Motor neuron (in vitro differentiated cells): Measurements from ENCODE around the gene STX1B. TPM values are rescaled to one million over a fixed set of nuclear protein-coding genes. Genes with fewer than 3 reads are reported as not detected.

ENCODE experiments used
- ATAC-seq, 8 experiments: fragments of 200-7000 bp; cut with Tn5 transposase; replicated peaks in 6 of 8; 2 replicates each; pipeline ENCODE4 v1.8.0; 2021; ENCODE audit warnings: mild to moderate bottlenecking in 8 of 8, moderate library complexity in 8 of 8
- H3K27ac ChIP-seq, 2 donors: fragments of 250-450 bp; sonication (Bioruptor Pico); 2 replicates each; pipeline ENCODE4 v1.9.0; 2021; ENCODE audit warnings: antibody characterized with exemption in 2 of 2, mild to moderate bottlenecking in 2 of 2, moderate library complexity in 1 of 2
- H3K4me1 ChIP-seq, 2 donors: fragments of 250-450 bp; sonication (Bioruptor Pico); replicated peaks in 1 of 2; 2 replicates each; pipeline ENCODE4 v1.6.1; 2021; ENCODE audit warnings: antibody characterized with exemption in 2 of 2, mild to moderate bottlenecking in 2 of 2, moderate library complexity in 1 of 2
- H3K4me3 ChIP-seq, 5 donors: fragments of 250-450 bp; sonication (Bioruptor Pico); 2 replicates each; pipeline ENCODE4 v1.9.0; 2021; ENCODE audit warnings: antibody characterized with exemption in 5 of 5, mild to moderate bottlenecking in 5 of 5, moderate library complexity in 4 of 5
- WGBS, 10 experiments: fragments of 450-650 bp; shearing (Covaris generic); methylation state at CpG; one replicate each; pipeline ENCODE4 v1.0.0; 2022; 5-methylcytosine and 5-hydroxymethylcytosine counted together
- in situ Hi-C, 9 experiments: fragments of 400-800 bp; cut with MboI; loops; one replicate each; pipeline ENCODE4 v1.15.0; 2021; ENCODE audit warnings: low sequenced_read_pairs in 9 of 9, low pct_unique_long_range_greater_than_20kb in 2 of 9; ENCODE audit not compliant: unreplicated experiment in 9 of 9
- total RNA-seq, 8 experiments: library from RNA; unstranded; fragments of 300-600 nt; gene quantifications; 2 replicates each; pipeline versions ENCODE4 v1.2.3 to v1.2.4, GENCODE V29; 2022

Gene STX1B
- 10 to 100 TPM in 4 of 8 experiments, 1 to 10 TPM in 2, under 1 TPM in 2; 0.45 to 20.9 (median 10.0) TPM for total RNA-seq

DNA sequence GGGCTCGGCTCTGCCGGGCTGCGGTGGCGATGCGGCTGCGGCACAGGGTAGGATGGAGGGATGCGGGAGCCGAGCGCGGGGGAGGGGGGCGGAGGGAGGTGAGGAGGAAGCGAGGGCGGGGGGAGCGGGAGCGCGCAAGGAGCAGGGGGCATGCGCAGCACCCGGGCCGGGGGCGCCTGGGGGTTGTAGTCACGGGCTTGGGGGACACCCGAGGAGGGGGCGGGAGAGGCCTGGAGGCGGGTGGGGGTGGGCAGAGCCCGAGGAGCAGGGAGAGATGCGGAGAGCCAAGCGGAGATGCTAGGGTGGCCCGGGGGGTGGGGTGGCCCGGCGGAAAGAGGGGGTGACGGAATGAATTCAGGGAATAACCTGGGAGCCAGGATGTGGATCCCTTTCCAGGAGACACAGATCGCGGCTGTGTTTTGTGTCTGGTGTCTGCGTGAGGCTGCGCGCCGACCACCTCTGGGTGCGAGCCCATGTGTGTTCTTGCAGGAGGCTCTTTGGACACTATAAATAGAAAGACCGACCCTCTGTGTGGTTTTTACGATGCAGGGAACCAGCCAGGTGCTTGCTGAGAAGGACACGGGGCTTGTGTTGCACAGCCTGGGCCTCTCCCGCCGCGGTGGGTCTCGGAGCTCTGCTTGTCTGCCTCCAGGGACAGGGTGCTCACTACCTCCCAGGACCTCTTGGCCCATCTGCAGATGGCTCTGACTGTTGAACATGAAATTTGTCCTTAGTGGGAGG is at the start of gene STX1B:
Gene STX1B, minus strand, starts transcription at position 54 of the 741 bp plus-strand sequence. CDS start 242 bp downstream, outside the sequence.
- Histone ChIP-seq H3K27ac (peak within 1 kb of the TSS; percentile 44 to 68), H3K4me3 (peak within 1 kb of the TSS; percentile 68 to 98 (median 91)), H3K4me1 (peaks cover 3 to 11% of the 10 kb centered on the region in 2 donors)
- ATAC-seq, result peak in 6 of 8 experiments; percentile 55 to 89 (median 83)
- WGBS, 10 experiments, result 20 to 35% methylated on average over 1 to 8 of the region's 45 CpGs; no CpG with 5 or more reads in 8 of the 10 experiments
- in situ Hi-C loops, result loop anchor here in 1 of 9 experiments (25.0 kb wide), 1 partner anchor 427 kb away; the partner anchor contains the start of genes COX6A2 and ZNF843

- in situ Hi-C loops, result no loop called here
- Histone ChIP-seq H3K4me3 (no peak overlapping the region), H3K27ac (no peak overlapping the region), H3K4me1 (no peaks in the 10 kb centered on the region)
- ATAC-seq, result no peak
- WGBS, 10 experiments, result 80 to 100% (median 100%) methylated on average over 1 to 4 of the region's 4 CpGs; no CpG with 5 or more reads in 3 of the 10 experiments
These were observed 45.2 kb upstream of the STX1B start for GRCh38 chr16:31055613-31056012.

DNA sequence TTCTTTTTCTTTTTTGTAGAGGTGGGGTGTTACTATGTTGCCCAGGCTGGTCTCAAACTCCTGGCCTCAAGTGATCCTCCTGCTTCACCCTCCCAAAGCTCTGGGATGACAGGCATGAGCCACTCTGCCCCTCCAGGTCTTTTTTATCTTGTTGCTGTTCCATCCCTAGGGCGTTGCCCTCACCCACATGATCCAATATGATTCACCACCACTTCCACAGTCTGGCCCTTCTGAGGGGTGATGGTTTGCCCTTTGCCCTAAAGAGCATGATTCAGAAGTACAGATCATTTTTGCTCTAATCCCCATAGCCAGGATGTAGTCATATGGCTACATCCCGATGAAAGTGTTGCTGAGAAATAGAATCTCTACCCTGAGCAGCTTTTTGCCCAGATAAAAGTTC is 41.7 kb upstream of the STX1B start:
- Histone ChIP-seq H3K4me1 (no peaks in the 10 kb centered on the region), H3K4me3 (no peak overlapping the region), H3K27ac (no peak overlapping the region)
- ATAC-seq, result peak; percentile 74 to 98 (median 92)
- in situ Hi-C loops, result no loop called here
- WGBS, 10 experiments, result 0 to 100% (median 50%) methylated on average over 1 to 2 of the region's 2 CpGs; no CpG with 5 or more reads in 3 of the 10 experiments

- H3K4me3 ChIP-seq, result no peak overlapping the region
- no peaks in the 10 kb centered on the region for H3K4me1 ChIP-seq
- no peak overlapping the region for H3K27ac ChIP-seq
- WGBS, 10 experiments, result 55 to 96% (median 65%) methylated on average over 1 to 6 of the region's 10 CpGs; no CpG with 5 or more reads in 4 of the 10 experiments
- in situ Hi-C loops, result no loop called here
- ATAC-seq, result peak in 1 of 8 experiments; percentile 26
These were observed 40.0 kb upstream of the STX1B start for GRCh38 chr16:31050280-31051030.

- ATAC-seq, result no peak
- H3K4me3 ChIP-seq, result no peak overlapping the region
- no peaks in the 10 kb centered on the region for H3K4me1 ChIP-seq
- 20 to 94% (median 82%) methylated on average over 1 to 4 of the region's 4 CpGs; no CpG with 5 or more reads in 2 of the 10 experiments for WGBS, 10 experiments
- in situ Hi-C loops, result no loop called here
- no peak overlapping the region for H3K27ac ChIP-seq
These were observed 33.6 kb upstream of the STX1B start for GRCh38 chr16:31043898-31044481.

GRCh38 chr16:31043352-31043751 is 32.9 kb upstream of the STX1B start:
- no peak overlapping the region for H3K4me3 ChIP-seq
- no peak for ATAC-seq
- WGBS, 10 experiments, result 60 to 100% (median 77%) methylated on average over 1 of the region's 1 CpG; no CpG with 5 or more reads in 3 of the 10 experiments
- H3K4me1 ChIP-seq, result no peaks in the 10 kb centered on the region
- no peak overlapping the region for H3K27ac ChIP-seq
- in situ Hi-C loops, result no loop called here

GRCh38 chr16:31042866-31043265 is 32.4 kb upstream of the STX1B start:
- no peak for ATAC-seq
- Histone ChIP-seq H3K27ac (no peak overlapping the region), H3K4me1 (no peaks in the 10 kb centered on the region), H3K4me3 (no peak overlapping the region)
- 89 to 100% (median 97%) methylated on average over 1 to 5 of the region's 10 CpGs; no CpG with 5 or more reads in 4 of the 10 experiments for WGBS, 10 experiments
- in situ Hi-C loops, result no loop called here

DNA sequence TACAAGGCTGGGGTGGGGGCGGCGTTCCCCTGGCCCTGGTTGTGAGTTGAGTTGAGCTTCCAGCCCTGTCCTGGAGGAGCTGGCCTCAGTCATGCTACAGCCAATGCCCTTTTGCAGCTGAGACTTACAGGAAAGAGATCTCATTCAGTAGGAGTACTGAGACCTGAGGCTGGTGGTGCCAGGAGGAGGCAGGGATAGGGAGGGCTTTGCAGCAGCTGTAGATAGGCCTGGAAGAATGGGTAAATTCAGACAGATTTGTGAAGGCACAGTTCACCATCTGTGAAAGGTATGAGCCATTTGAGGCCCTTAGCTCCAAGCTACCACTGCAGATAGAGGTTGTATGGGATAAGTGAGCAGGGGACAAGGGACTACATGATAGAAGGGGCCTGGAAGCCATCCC is 28.6 kb upstream of the STX1B start:
- H3K4me1 ChIP-seq, result peaks cover 0 to 3% of the 10 kb centered on the region in 2 donors
- WGBS, 10 experiments, result 100% methylated on average over 2 of the region's 2 CpGs; no CpG with 5 or more reads in 9 of the 10 experiments
- in situ Hi-C loops, result no loop called here
- no peak for ATAC-seq
- no peak overlapping the region for H3K27ac ChIP-seq
- H3K4me3 ChIP-seq, result no peak overlapping the region

GRCh38 chr16:31036691-31037090 is 26.3 kb upstream of the STX1B start:
- Histone ChIP-seq H3K4me3 (no peak overlapping the region), H3K27ac (no peak overlapping the region), H3K4me1 (peaks cover 4 to 9% of the 10 kb centered on the region in 2 donors)
- ATAC-seq, result no peak
- 39 to 100% (median 50%) methylated on average over 2 of the region's 2 CpGs; no CpG with 5 or more reads in 7 of the 10 experiments for WGBS, 10 experiments
- in situ Hi-C loops, result no loop called here

DNA sequence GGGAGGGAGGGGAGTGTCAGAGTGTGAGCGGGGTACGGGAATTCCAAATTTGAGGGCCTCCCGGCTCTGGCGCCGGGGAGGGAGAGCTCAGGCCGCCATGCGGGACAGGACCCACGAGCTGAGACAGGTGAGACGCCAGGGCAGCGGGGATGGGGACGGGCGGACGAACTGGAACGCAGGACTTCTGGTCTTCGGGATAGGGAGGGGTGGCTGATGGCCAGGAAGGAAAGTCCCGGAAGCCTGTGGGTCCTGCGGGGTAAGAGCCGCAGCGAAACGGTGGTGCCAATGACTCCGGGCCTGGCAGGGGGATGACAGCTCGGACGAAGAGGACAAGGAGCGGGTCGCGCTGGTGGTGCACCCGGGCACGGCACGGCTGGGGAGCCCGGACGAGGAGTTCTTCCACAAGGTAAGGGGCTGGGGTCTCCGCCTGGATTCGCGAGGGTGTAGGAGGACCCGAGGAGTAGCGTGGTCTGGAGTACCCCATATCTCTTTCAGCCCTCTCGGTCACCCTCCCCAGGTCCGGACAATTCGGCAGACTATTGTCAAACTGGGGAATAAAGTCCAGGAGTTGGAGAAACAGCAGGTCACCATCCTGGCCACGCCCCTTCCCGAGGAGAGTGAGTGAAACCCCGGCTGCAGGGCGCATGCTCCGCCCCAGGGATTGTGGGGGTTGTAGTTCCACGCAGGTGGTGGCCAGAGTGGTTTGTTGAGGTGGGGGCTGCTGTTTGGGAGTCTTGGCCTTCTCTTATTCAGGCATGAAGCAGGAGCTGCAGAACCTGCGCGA is 23.5 kb upstream of the STX1B start:
- Histone ChIP-seq H3K4me3 (peak overlapping the region; percentile 52 to 89 (median 73)), H3K27ac (peak overlapping the region in 1 of 2 donors; percentile 66), H3K4me1 (peaks cover 4 to 9% of the 10 kb centered on the region in 2 donors)
- ATAC-seq, result peak; percentile 22 to 72 (median 32)
- WGBS, 10 experiments, result 0 to 1% (median 0%) methylated on average over 1 to 25 of the region's 47 CpGs; no CpG with 5 or more reads in 3 of the 10 experiments
- in situ Hi-C loops, result no loop called here

- Histone ChIP-seq H3K4me1 (peaks cover 4 to 9% of the 10 kb centered on the region in 2 donors), H3K27ac (peak within 1 kb of the TSS; percentile 92 to 95), H3K4me3 (peak within 1 kb of the TSS; percentile 52 to 89 (median 73))
- in situ Hi-C loops, result no loop called here
- ATAC-seq, result peak; percentile 79 to 87 (median 82)
- WGBS, 10 experiments, result 0 to 30% (median 0%) methylated on average over 2 to 13 of the region's 75 CpGs; no CpG with 5 or more reads in 3 of the 10 experiments
These were observed 22.6 kb upstream of the STX1B start, which contains the start of gene STX4 for GRCh38 chr16:31032736-31033708. STX4 (plus strand) TSS chr16:31033558; CDS start chr16:31033806, 248 bp downstream.
